HG02571 (cell line): ENCODE results near the gene NFXL1.

Experiments
- ATAC-seq: cut with Tn5 transposase; IDR thresholded peaks from one replicate; pipeline ENCODE4 v1.9.1; 2021; ENCODE audit warnings: mild to moderate bottlenecking, moderate library complexity; ENCODE audit not compliant: unreplicated experiment

Gene NFXL1

GRCh38 chr4:47899639-47900038 lies 14.7 kb downstream of the NFXL1 start:
- ATAC-seq = no peak

GRCh38 chr4:47891928-47892327 lies 22.5 kb downstream of the NFXL1 start:
- ATAC-seq = no peak

GRCh38 chr4:47882228-47882627 lies 32.2 kb downstream of the NFXL1 start:
- no peak for ATAC-seq

- ATAC-seq = no peak
These were observed 34.9 kb downstream of the NFXL1 start for GRCh38 chr4:47879458-47879857.

- ATAC-seq = no peak
These were observed 37.4 kb downstream of the NFXL1 start for GRCh38 chr4:47876784-47877546.

GRCh38 chr4:47876310-47876709 lies 38.1 kb downstream of the NFXL1 start:
- ATAC-seq = no peak

- no peak for ATAC-seq
These were observed 40.4 kb downstream of the NFXL1 start for GRCh38 chr4:47873877-47874541.

GRCh38 chr4:47863486-47863885 lies 50.9 kb downstream of the NFXL1 start:
- ATAC-seq = no peak

- ATAC-seq = no peak
These were observed 52.1 kb downstream of the NFXL1 start for GRCh38 chr4:47862297-47862696.

GRCh38 chr4:47860305-47860704 lies 54.1 kb downstream of the NFXL1 start:
- ATAC-seq = no peak

GRCh38 chr4:47858006-47858405 lies 56.4 kb downstream of the NFXL1 start:
- no peak for ATAC-seq

GRCh38 chr4:47856713-47857112 lies 57.7 kb downstream of the NFXL1 start:
- no peak for ATAC-seq

GRCh38 chr4:47855350-47855749 lies 59.0 kb downstream of the NFXL1 start:
- no peak for ATAC-seq

- ATAC-seq = no peak
These were observed 62.2 kb downstream of the NFXL1 start for GRCh38 chr4:47852136-47852535.

- ATAC-seq = no peak
These were observed 64.9 kb downstream of the NFXL1 start for GRCh38 chr4:47849466-47849865.

GRCh38 chr4:47848041-47848440 lies 66.3 kb downstream of the NFXL1 start:
- ATAC-seq = no peak

GRCh38 chr4:47842985-47843384 lies 71.4 kb downstream of the NFXL1 start:
- no peak for ATAC-seq

GRCh38 chr4:47840291-47840690 lies 74.1 kb downstream of the NFXL1 start:
- ATAC-seq = no peak

GRCh38 chr4:47839259-47839658 lies 75.1 kb downstream of the NFXL1 start:
- ATAC-seq = peak; percentile 46

- ATAC-seq = no peak
These were observed 75.9 kb downstream of the NFXL1 start for GRCh38 chr4:47838445-47838844.

- no peak for ATAC-seq
These were observed 76.5 kb downstream of the NFXL1 start, which contains the start of gene CORIN for GRCh38 chr4:47837908-47838294. TSS of gene CORIN (minus strand) at chr4:47838067. CDS start at chr4:47837949, 118 bp downstream.
